Upper lobe of left lung (tissue), 4 donors: ENCODE results near the gene OGFOD3.

Experiments
- EP300 ChIP-seq, 4 donors: sonication (generic); formaldehyde crosslinking; IDR thresholded peaks; one replicate each; pipeline ENCODE4 v1.5.1; 2017; ENCODE audit warnings: antibody characterized with exemption in 4 of 4, control low read depth in 2 of 4
- POLR2A ChIP-seq, 4 donors: fragments of 450-650 bp; IDR thresholded peaks; one replicate each; pipeline ENCODE4 v1.5.1; 2016 to 2017; ENCODE audit warnings: antibody characterized with exemption in 4 of 4, mild to moderate bottlenecking in 2 of 4

GRCh38 chr17:82400830-82401229 is 17.6 kb downstream of the OGFOD3 start:
- TF ChIP-seq EP300 (IDR thresholded peaks at IDR 0.05) (no peak), POLR2A (IDR thresholded peaks at IDR 0.05) (no peak)
